HG03565 (cell line): ENCODE results near the gene EPS8L1.
"Not testable (repeated sequence)": the region's sequence is repeated elsewhere in the genome, so short reads cannot be mapped to it uniquely, and the experiment has no call there.

Experiments
- ATAC-seq: cut with Tn5 transposase; IDR thresholded peaks from one replicate; pipeline ENCODE4 v1.9.1; 2021; ENCODE audit warnings: mild to moderate bottlenecking, moderate library complexity; ENCODE audit not compliant: unreplicated experiment

EPS8L1 gene

GRCh38 chr19:55094456-55095259 lies 19.0 kb downstream of the EPS8L1 start:
- ATAC-seq: no peak

DNA sequence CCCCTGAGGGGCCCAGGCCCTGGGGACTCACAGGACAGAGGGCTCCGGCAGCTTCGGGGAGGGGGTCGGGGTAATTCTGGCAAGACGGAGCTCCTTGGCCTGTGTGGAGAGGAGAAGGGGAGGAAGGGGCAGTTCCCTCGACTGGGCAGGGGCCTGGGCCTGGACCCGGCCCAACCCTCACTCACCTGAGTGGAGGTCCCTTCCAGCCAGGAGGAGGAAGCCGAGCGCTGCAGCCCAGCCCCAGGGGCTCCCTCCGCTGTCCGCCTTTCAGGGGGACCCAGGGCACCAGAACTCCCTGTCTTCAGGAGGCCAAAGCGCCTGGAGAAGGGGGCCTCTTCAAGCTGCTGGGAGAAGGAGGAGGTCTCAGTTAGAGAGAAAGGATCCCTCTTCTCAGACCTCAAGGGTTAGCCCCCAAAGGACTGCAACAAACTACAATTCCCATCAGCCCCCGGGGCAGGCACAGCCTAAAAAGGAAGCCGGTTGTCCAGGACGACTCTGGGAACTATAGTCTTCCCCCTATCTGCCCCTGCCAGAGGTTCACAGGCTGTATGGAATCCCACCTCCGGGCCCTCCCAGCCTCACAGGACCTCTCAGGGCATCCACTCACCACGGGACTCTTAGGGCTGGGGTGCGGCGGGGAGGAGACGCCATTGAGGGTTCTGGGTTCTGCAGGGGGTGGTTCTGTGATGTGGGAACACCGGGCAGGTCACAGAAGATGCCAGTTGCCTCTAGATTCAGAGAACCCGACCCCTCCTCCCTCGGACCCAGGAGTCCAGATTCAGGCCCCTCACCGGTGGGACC lies 19.8 kb downstream of the EPS8L1 start:
- no peak for ATAC-seq

DNA sequence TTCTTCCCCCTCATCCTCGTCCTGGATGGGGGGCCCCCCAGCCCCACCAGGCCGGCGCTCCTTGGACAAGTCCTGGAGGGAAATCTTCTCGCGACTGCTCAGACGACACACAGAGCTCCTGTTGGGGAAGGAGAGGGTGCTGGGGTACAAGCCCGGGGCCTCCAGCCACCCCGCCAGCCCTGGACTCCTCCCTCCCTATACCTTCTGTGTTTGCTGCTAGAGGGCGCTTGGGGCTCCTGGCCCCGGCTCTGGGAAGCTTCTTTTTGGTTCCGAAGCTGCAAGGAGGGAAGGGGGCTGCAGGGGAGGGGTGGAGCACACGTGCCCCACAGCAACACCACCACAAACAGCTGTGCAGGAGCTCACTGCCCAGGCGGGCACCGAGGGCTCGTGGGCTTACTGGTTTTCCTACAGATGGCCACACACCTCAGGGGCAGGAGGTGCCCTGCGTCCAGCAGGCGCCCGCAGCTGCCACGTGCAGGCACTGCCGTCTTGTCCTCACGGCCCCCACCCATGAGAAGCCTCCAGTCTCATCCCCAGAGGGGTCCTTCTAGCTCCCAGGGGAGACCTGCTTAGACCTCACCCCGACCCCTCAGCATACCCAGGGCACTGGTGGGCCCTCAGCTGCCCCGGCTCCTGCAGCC lies 20.5 kb downstream of the EPS8L1 start:
- ATAC-seq: no peak

DNA sequence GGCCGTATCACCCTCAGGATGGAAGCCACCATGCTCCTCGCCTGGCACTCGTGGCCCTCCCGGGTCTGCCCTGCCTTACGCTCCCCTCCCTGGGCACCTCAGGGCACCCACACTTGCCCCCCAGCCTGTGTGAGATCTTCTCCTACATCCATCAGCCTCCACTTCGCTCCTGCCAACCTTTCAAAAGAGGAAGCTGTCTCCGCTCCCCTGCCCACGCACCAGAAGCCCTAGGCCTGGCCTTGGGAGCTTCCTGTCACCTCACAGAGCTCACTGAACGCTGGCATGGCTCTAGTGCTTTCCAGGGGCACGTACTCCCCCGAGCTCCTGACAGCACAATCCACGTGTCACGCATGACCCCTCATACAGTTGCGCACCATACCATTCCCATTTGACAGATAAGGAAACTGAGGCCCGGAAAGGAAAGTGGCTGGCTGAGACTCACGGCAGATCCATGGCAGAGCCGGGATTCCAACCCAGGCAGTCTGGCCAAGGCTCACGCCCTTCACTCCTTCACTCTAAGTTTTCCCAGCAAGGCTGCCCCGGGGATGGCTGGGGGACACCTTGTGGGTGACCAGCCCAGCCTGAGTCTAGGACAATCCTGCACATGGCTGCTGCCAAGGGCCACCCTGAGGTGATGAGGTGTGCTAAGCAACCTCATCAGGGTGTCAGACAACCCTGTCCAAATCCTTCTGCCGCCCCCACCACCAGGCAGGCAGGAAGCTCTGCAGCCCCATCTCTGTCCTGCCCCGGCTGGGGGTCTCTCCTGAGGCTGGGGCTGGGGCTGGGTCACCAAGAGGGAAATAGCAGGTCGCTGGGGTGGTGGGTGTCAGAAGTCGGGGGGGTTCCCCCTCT lies 22.4 kb downstream of the EPS8L1 start:
- ATAC-seq: no peak

DNA sequence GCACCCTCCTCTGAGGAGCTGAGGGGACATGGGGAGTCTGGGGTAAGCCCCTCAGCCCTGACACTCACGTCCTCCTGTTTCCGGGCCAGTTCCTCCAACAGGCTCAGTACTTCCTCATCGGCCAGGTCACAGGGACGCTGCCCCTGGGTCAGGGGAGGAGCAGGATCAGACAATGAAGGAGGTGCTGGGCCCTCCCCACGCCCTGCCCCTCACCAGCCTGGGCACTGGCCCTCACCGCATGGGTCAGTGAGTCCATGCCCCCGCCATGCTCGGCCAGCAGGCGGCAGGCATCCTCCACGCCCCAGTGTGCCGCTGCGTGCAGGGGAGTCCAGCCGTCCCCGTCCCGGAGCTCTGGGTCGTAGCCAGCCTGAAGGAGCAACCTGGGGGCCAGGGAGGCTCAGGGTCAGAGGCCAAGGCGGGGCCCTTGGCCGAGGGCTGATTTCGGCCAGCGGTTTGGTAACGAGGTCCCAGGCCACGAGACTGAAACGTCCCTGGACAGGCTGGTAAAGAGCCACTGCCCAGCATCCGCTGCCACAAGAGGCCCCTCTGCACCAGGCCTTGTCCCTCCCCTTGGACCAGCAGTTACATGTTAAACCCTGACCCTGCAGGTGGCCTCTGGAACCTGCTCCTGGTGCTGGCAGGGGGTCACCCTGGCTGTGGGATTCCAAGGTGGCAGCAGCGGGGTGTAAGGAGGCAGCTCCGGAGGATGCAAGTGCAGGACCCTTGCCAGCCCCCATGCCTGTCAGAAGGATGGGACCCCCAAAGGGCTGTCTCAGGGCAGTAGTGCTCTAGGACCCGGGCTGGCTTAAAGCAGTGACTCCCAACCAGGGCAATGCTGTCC lies 23.3 kb downstream of the EPS8L1 start:
- no peak for ATAC-seq

GRCh38 chr19:55099557-55100506 lies 24.2 kb downstream of the EPS8L1 start:
- ATAC-seq: no peak

- ATAC-seq: no peak
Measured at GRCh38 chr19:55101261-55101660, 25.6 kb downstream of the EPS8L1 start.

DNA sequence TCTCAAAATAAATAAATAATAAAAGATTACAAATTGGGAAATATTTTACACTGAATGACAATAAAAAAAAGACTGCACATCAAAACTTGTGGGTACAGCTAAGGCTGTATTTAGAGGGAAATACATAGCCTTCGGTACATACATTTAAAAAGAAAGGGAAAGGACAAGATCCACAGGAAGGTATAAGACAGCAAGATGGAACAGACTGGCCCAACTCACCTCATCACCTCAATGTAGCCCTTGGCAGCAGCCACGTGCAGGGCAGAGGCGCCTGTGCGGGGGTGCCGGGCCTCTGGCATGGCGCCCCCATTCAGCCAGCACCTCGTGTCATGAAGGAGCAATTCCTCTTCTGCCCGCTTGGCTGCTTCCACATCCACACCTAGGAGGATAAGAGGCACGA lies 27.5 kb downstream of the EPS8L1 start:
- no peak for ATAC-seq

- ATAC-seq: no peak
Measured at GRCh38 chr19:55105237-55105636, 29.6 kb downstream of the EPS8L1 start.

DNA sequence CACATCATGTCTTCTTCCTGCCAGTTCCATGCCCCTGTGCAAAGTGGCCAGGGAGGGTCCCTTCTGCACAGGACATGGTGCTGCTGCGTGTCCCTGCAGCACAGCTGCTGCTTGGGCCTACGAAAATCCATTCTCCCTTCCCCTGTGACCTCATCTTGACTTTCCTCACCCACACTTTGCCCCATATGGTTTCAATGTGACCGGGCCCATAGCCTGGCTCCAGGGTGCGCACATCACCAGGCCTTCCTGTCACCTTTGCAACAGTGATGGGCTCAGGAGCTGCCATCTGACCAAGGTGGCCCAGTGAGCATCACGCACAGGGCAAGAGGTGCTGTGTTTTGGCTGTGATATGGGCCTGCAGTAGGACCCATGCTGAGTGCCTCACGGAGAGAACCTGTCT lies 30.9 kb downstream of the EPS8L1 start:
- ATAC-seq: no peak

- not testable (repeated sequence) for ATAC-seq
Measured at GRCh38 chr19:55107252-55107651, 31.6 kb downstream of the EPS8L1 start.

- ATAC-seq: no peak
Measured at GRCh38 chr19:55109527-55110291, 34.0 kb downstream of the EPS8L1 start.

DNA sequence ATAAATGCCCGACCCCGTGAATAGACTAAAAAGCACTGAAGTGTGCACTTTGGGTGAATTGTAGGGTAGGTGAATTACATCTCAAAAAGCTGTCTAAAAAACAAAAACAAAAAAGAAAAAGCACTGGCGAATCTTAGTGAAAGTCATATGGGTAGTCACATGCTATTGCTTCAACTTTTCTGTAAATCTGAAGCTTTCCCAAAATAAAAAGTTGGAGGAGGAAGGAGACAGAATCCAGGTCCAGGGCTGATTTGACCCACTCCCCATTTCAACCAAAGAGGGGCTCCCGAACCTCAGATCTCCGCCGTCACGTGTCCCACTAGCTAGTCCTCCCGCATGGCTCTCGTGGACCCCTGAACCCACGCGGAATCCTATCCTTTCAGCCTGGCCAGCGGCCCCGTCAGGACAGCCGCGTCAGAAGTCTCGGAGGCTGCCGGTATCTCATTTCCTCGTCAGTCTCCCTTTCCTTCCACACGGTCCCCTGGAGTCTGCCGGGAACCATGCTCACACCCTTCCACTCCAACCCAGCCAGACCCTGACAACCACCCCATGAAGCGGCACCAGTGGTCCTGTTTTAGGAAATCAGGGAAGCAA lies 35.7 kb downstream of the EPS8L1 start:
- ATAC-seq: no peak

GRCh38 chr19:55112246-55112776 lies 36.6 kb downstream of the EPS8L1 start:
- ATAC-seq: no peak

DNA sequence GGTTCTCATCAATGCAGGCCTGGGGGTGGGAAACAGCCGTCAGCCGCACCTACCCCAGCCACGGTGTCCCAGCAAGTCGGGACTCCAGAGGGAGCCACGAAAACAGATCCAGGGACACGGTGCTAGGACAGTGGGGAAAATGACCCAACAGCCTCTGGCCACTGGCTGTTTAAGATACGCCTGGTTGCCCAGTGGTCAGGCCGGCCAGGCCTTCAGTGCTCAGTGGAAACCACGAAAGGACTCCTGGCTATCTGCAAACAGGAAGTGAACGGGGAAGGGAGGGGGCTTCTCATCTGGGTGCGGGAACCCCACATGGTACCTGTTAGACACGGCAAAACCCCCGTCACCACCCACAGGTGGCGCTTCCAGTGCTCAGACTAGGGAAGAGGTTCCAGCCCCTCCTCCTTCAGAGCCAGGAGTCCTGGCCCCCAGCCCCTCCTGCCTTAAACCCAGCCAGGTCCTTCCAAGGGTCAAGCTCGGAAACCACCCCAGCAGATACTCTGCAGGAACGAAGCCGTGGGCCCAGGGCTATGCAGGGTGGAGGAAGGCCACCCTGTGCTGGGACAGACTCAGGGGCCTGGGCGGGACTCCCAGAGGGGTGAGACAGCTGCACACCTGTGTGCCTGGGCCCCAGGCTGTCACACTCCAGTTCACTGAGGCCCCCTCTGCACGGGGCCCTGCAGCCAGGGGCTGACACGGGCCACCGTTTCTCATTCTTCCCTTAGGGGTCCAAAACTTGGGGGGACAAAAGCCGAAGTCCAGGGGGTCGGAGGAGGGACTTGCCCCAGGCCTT lies 37.3 kb downstream of the EPS8L1 start:
- no peak for ATAC-seq

- no peak for ATAC-seq
Measured at GRCh38 chr19:55113570-55114039, 37.9 kb downstream of the EPS8L1 start.
